Body of pancreas (tissue), 4 donors: Measurements from ENCODE around the gene DGKG. TPM values are rescaled to one million over a fixed set of nuclear protein-coding genes. Genes with fewer than 3 reads are reported as not detected.

Experiments used
- ATAC-seq: fragments of 150-250 bp; one replicate; pipeline ENCODE4 v1.9.1; 2016
- DNase-seq, 4 donors: peaks; one replicate each; pipeline ENCODE4 v3.0.0-alpha.2; 2019
- H3K27ac ChIP-seq, 4 donors: fragments of 200-600 bp; sonication (generic); 1 replicate in 3 of 4; 2 replicates in 1 of 4; pipeline versions ENCODE4 v1.5.1 to v1.6.1; 2016 to 2019; ENCODE audit warnings: mild to moderate bottlenecking in 1 of 4, mixed read lengths in 1 of 4, moderate library complexity in 1 of 4
- H3K27me3 ChIP-seq, 2 donors: fragments of 200-600 bp; sonication (generic); one replicate each; pipeline ENCODE4 v1.6.0; 2016; ENCODE audit warnings: mild to moderate bottlenecking in 1 of 2
- H3K36me3 ChIP-seq, 2 donors: fragments of 200-600 bp; sonication (generic); replicated peaks in 1 of 2; 2 replicates each; pipeline ENCODE4 v1.5.1; 2016; ENCODE audit warnings: low read depth in 2 of 2; ENCODE audit not compliant: insufficient read depth in 1 of 2
- H3K4me1 ChIP-seq: fragments of 200-600 bp; sonication (generic); one replicate; pipeline ENCODE4 v1.6.0; 2016
- H3K4me3 ChIP-seq, 2 donors: fragments of 200-600 bp; sonication (generic); 1 replicate in 1 of 2; 2 replicates in 1 of 2; pipeline ENCODE4 v1.5.1; 2016 to 2019
- H3K9me3 ChIP-seq, 3 donors: fragments of 200-600 bp; sonication (generic); 1 replicate in 2 of 3; 2 replicates in 1 of 3; pipeline ENCODE4 v1.5.1; 2016
- POLR2A ChIP-seq, 3 donors: fragments of 450-650 bp; IDR thresholded peaks; one replicate each; pipeline ENCODE4 v1.6.1; 2016; ENCODE audit warnings: antibody characterized with exemption in 3 of 3, mild to moderate bottlenecking in 2 of 3
- WGBS, 2 donors: methylation state at CpG; one replicate each; pipeline ENCODE4 v1.1.5; 2017; 5-methylcytosine and 5-hydroxymethylcytosine counted together
- intact Hi-C: fragments of 100-400 bp; cut with DNase I; formaldehyde crosslinking; loops from one replicate; pipeline ENCODE4 v1.15.1; 2023
- total RNA-seq, 2 donors: library from RNA; depleted of rRNA; stranded (reverse); fragments of >200 nt; gene quantifications; one replicate each; pipeline ENCODE4 v1.1.0, GENCODE V29; 2016
- TF ChIP-seq, protein P1 (sequence below), 7 experiments: fragments of 450-650 bp in 4 of 7; fragments of 200-600 bp in 3 of 7; sonication (generic) in 3 of 7; IDR thresholded peaks; one replicate each; pipeline ENCODE4 v1.5.1; 2016 to 2019; ENCODE audit warnings: antibody characterized with exemption in 7 of 7

DGKG gene
- total RNA-seq, 2 donors from 2014 or later: 0.78 to 16.2 TPM

GRCh38 chr3:186210852-186211500 lies 151.1 kb downstream of the DGKG start:
- Histone ChIP-seq H3K27ac (peak overlapping the region; percentile 61 to 91 (median 84)), H3K27me3 (no peaks in the 10 kb centered on the region), H3K4me3 (no peak overlapping the region), H3K4me1 (peaks cover 24% of the 10 kb centered on the region), H3K36me3 (no peaks in the 10 kb centered on the region), H3K9me3 (no peaks in the 10 kb centered on the region)
- ATAC-seq (no peak), DNase-seq (no peak)
- TF ChIP-seq POLR2A (IDR thresholded peaks at IDR 0.05): no peak
- TF ChIP-seq, protein P1, sequence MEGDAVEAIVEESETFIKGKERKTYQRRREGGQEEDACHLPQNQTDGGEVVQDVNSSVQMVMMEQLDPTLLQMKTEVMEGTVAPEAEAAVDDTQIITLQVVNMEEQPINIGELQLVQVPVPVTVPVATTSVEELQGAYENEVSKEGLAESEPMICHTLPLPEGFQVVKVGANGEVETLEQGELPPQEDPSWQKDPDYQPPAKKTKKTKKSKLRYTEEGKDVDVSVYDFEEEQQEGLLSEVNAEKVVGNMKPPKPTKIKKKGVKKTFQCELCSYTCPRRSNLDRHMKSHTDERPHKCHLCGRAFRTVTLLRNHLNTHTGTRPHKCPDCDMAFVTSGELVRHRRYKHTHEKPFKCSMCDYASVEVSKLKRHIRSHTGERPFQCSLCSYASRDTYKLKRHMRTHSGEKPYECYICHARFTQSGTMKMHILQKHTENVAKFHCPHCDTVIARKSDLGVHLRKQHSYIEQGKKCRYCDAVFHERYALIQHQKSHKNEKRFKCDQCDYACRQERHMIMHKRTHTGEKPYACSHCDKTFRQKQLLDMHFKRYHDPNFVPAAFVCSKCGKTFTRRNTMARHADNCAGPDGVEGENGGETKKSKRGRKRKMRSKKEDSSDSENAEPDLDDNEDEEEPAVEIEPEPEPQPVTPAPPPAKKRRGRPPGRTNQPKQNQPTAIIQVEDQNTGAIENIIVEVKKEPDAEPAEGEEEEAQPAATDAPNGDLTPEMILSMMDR (IDR thresholded peaks at IDR 0.05): no peak
- intact Hi-C loops: no loop called here
- WGBS, 2 donors: 90 to 95% methylated on average over 8 to 9 of the region's 9 CpGs

DNA sequence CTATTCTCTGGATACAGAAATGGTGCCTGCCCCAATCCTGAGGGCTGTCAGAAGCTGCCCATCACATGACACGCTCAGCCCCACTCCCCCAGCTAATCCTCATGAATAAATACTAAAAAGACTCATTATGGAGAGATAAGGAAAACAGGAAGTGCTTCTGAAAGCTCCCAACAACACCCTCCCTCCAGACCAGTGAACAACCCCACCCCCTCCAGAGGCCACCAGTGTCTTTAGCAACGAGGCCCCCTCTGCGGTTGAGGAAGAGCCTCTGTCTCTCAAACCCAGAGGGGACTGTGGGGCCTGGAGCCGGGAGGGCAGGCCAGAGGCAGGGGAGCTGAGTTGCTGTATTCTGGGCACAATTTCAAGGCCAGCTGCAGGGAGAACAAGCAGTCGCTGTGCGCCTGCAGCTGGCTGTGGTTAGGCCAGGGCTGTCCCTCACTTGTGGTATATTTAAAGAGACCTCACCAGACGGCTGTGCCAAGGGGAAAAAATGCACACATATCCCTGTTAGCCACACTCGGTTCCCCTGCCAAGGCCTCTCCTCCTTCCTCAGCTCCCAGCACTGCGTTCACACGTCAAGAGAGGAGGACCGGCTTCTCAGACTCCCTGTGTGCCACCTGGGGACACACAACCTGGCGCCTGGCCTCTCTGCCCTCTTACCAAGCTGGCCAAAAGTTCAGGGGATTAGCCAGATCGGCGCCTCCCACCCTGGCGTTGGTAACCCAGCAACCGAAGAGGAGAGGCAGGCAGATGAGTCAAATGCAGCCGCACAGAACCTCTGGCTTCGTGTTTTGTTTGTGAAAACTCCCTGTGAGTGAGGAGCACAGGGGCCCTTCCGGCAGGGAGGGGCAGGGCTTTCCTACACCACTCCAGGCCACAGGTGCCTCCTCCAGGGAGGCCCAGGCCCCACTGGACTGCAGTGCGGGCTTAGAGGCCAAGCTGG lies 152.0 kb downstream of the DGKG start:
- Histone ChIP-seq H3K27ac (peak overlapping the region; percentile 61 to 91 (median 84)), H3K4me3 (no peak overlapping the region)

GRCh38 chr3:186208296-186208989 lies 153.6 kb downstream of the DGKG start:
- ATAC-seq: no peak
- no peak for TF ChIP-seq POLR2A (IDR thresholded peaks at IDR 0.05)
- TF ChIP-seq, protein P1 (IDR thresholded peaks at IDR 0.05): peak in 2 of 7 experiments; percentile 24 to 33
- Histone ChIP-seq H3K9me3 (no peaks in the 10 kb centered on the region), H3K4me3 (no peak overlapping the region), H3K27ac (no peak overlapping the region), H3K36me3 (no peaks in the 10 kb centered on the region), H3K4me1 (peaks cover 24% of the 10 kb centered on the region), H3K27me3 (no peaks in the 10 kb centered on the region)
- intact Hi-C loops: no loop called here
- WGBS, 2 donors: 84 to 92% methylated on average over 8 of the region's 8 CpGs
- no peak for DNase-seq

More for the DNA sequence above, 152.0 kb downstream of the DGKG start:
- WGBS, 2 donors: 12 to 14% methylated on average over 14 to 20 of the region's 20 CpGs
- DNase-seq (peak; percentile 73 to 89 (median 86)), ATAC-seq (peak; percentile 91)
- H3K4me1 ChIP-seq: peaks cover 24% of the 10 kb centered on the region
- H3K9me3 ChIP-seq: no peaks in the 10 kb centered on the region
- no peaks in the 10 kb centered on the region for H3K27me3 ChIP-seq
- no peaks in the 10 kb centered on the region for H3K36me3 ChIP-seq
- TF ChIP-seq POLR2A (IDR thresholded peaks at IDR 0.05): no peak
- TF ChIP-seq, protein P1 (IDR thresholded peaks at IDR 0.05): peak in 2 of 7 experiments; percentile 13 to 19
- intact Hi-C loops: no loop called here

- Histone ChIP-seq H3K4me1 (peaks cover 24% of the 10 kb centered on the region), H3K36me3 (no peaks in the 10 kb centered on the region), H3K4me3 (no peak overlapping the region), H3K27ac (no peak overlapping the region), H3K9me3 (no peaks in the 10 kb centered on the region), H3K27me3 (no peaks in the 10 kb centered on the region)
- DNase-seq (peak in 2 of 4 donors; percentile 45 to 79), ATAC-seq (no peak)
- WGBS, 2 donors: 78% methylated on average over 3 of the region's 3 CpGs
- intact Hi-C loops: no loop called here
- TF ChIP-seq, protein P1 (IDR thresholded peaks at IDR 0.05): no peak
- no peak for TF ChIP-seq POLR2A (IDR thresholded peaks at IDR 0.05)
Observed at GRCh38 chr3:186207515-186207914, 154.5 kb downstream of the DGKG start.
